HG02623 (cell line): ENCODE data around the gene SAMD4A.
"Not testable (repeated sequence)": the region's sequence is repeated elsewhere in the genome, so short reads cannot be mapped to it uniquely, and the experiment has no call there.

ENCODE experiments used
- ATAC-seq: cut with Tn5 transposase; IDR thresholded peaks from one replicate; pipeline ENCODE4 v1.9.1; 2021; ENCODE audit warnings: moderate library complexity; ENCODE audit not compliant: unreplicated experiment

SAMD4A gene

DNA sequence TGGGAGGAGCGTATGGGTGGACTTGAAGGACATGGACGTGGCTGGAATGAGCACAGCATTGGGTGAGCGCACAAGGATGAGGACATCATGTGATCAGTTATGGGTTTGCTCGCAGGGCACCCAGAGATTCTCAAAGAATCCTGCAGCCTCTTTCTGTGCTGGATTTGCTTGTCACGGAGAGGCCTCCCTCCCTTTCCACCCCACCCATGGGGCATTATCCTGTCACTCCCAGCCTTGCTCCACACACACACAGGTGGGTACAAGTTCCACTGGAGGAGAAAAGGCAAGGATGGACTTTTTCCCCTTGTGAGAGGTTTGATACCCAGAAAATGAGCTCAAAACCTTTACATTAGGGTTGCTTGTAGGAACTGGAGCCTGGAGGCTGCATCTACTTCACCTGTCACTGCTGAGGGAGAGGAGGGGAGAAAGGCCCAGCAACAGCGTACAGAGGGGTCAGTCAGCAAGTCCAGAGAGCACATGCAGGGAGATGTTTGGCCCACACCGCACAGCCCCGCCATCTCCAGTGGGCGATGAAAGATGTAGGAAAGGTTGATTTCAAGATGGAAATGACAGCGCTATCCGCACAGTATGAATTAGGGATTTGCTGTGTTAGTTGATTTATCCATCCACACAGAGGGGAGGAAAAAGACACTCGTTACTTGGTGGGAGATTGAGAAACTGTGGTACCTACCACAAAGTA lies 223.0 kb downstream of the SAMD4A start:
- no peak for ATAC-seq

- no peak for ATAC-seq
Observed at GRCh38 chr14:54791001-54791400, 224.1 kb downstream of the SAMD4A start.

DNA sequence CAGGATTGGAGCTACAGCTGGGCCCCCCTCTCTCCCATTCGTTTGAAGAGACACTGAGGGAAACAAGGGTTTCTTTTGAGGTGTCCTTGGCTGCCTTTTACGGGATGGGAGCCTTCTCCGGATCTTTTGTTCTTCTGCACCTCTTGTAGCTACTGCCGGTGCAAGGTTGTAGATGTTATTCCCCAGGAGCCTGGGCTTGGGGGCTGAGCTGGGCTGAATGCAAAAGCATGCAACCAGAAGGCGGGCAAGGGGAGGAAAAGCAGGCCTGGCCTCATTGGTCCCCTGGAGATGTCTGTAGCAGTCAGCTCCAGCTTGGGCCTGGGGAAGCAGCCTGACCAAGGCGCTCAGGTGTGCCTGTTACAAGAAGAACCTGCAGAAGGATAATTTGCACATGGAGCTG lies 225.4 kb downstream of the SAMD4A start:
- ATAC-seq: no peak

- no peak for ATAC-seq
Observed at GRCh38 chr14:54794159-54794558, 227.2 kb downstream of the SAMD4A start.

- ATAC-seq: no peak
Observed at GRCh38 chr14:54794796-54795195, 227.9 kb downstream of the SAMD4A start.

DNA sequence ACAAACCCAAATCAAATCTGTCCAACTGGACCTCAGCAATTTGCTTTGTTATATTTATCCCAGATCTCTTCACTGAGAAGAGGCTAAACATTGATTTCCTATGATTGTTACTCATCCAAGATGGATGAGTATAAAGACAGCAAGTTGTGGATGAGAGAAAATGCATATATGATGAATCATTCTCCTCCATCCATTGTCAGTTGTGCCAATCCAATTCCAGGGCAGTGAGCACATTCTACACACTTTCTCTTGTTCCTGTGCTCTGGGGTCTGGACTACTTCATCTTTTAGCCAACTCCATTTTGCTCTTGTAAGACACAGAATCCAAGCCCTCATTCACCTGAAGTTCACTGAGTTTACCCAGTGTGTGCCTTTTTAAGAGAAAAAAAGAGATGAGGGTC lies 230.0 kb downstream of the SAMD4A start:
- ATAC-seq: no peak

DNA sequence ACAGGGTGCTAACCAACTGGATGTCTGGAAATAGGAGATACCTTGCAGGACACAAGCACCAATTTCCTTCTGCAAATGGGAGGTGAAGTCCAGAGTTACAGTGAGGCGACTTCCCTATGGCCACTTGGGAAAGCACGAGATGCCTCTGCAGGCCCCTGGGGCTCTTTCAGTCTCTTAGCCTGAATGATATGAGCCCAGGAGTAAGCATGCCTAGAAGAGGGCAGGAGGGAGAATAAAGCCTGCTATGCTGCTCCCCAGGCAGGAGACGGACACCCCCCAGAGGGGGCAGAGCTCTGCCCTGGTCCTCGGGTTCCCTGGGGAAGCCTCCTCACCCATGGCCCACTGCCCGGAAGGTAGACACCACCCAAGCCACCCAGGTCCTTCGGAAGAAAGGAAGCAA lies 230.6 kb downstream of the SAMD4A start:
- ATAC-seq: no peak

DNA sequence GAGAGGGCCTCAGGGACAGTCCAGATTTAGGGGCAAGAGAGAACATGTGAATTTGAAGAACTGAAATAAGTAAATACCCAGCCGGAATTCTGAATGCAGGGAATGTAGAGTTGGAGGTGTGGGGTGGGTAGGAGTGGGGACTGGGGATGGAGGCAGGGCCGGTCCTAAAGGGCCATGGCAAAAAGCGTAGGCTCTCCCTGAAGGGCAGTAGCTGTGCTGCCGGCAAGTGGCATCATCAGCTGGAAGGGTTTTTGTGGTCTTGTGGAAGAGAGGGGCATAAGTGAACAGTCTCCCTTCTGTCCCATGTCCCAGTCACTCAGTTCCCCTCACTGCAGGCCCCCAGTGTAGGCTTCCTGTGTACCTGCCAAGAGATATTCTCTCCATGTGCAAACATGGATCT lies 231.1 kb downstream of the SAMD4A start:
- ATAC-seq: no peak

DNA sequence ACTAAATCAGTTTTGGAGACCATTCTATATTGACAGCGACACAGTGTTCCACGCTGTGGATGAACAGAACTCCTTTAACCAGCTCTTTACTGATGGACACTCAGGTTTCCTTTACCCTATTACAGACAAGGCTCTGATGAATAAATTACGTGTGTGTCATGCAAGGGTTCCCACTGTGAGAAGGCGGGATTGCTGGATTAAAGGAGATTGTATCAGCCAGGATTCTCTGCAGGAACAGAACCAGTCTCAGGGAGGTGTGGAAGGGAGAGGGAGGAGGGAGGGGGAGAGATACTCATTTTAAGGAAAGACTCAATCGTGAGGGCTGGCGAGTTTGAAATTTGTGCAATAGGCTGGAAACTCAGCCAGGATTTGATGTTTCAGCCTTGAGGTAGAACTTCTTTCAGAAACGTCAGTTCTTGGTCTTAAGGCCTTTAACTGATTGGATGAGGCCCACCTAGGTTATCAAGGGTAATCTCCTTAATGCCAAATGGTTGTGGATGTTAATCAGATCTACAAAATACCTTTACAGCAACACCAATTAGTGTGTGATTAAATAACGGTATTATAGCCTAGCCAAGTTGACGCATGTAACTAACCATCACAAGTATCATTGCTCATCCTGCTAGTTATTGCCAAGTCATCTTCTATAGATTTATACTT lies 231.7 kb downstream of the SAMD4A start:
- ATAC-seq: no peak

- ATAC-seq: not testable (repeated sequence)
Observed at GRCh38 chr14:54801482-54801881, 234.6 kb downstream of the SAMD4A start.

DNA sequence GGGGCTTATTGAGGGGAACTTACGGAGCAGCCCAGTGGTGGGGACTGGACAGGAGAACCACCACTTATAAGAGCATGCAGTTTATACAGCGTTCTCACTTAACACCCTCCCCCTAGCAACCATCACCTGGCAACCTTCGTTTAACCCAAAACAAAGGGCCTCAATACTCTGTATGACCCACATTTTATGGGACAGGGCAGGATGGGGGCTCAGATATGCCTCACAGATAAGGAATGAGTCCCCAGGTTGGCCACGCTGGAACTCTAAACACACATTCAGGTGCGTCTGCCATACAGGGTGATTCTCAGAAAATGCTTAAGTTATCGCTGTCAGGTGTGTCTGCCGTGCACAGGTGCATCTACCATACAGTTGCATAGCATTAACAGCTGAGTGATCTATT lies 236.5 kb downstream of the SAMD4A start:
- ATAC-seq: no peak

DNA sequence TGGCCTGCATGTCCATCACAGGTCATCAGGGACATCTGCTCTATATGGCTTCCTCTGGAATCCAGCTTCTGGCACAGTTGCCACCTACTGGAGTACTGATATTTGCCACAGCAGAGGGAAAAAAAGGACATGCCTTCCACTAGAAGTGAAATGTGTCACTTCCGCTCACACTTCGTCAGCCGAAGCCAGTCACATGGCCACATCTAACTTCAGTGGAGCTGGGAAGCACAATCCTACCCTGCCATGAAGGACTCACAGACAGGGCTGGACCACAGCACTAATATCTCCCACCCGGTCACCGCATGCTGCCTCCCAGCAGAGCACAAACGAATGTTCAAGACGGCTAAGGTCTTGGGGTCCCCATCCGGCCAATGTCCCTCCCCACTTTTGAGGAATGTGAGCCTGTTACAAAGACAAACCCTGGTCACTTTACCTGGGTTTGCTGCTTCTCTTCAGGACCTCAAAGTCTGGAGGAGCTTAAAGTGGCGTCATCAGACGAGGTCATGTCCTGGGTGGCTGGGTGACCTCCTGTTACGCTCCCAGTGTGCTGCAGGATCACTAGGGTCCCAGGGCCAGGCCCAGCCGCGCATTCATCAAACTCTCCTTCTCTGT lies 237.1 kb downstream of the SAMD4A start:
- ATAC-seq: no peak

GRCh38 chr14:54804538-54805041 lies 237.7 kb downstream of the SAMD4A start:
- ATAC-seq: no peak

DNA sequence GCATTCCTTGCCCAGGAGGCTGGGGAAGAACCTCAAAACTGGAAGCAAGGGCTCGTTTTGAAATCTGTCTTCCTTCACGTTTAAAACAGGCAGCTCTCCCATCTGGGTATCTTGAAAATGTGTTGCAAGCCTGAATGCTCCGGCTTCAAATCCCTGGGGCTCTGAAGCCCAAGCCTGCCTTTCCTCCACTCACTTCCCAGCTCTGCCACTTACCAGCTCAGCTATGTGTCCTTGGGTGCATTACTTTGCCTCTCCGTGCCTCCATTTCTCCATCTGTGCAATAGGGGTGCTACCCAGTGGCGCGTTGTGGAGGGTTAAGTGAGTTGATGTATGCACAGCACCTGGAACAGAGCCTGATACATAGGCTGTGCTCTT lies 238.1 kb downstream of the SAMD4A start:
- no peak for ATAC-seq

DNA sequence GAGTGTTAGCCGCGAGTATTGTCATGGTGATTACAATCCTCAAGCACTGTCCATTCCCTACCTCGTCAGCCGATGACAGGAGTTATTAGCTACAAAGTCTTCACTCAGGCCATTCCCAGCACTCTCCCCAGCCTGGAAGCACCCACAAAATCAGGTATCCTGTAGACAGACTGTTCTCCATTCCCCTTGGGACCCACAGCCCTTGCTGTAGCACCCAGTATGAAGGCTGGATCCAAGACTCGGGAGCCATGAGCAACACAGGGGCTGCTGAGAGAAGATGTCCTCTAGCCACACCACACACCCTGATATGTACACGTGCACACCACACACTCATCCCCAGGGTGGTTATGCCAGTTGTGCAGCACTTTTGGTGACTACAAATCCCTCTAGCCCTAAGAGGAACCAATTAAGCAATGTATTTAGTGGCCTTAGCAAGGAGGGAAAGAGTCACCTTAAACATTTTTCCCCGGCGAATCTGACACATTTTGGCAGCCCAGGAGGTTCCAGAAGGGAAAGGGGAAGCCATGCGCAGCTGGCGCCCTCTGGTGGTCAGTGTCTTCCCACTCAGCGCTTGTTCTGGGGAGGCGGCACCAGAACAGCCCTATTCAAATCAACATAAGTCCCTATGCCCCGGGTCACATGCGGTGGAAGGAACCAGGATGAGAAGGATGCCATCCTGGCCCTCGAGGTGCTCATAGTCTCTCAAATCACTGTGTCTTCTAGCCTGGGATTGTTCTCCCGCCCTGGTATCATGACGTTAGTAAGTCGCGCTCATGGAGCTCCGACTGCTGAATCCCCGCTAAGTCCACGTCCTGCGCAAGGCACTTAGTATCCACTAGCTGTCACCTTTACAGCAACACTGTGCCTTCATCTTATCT lies 238.8 kb downstream of the SAMD4A start:
- ATAC-seq: no peak

DNA sequence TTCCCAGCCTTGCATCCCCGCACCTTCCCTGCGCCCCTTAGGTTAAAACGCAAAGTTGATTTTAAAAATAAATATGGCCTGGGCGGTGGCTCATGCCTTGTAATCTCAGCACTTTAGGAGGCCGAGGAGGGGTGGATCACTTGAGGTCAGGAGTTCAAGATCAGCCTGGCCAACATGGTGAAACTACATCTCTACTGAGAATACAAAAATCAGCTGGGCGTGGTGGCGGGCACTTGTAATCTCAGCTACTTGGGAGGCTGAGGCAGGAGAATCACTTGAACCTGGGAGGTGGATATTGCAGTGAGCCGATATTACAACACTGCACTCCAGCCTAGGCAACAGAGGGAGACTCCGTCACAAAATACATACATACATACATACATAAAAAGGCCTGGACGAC lies 239.7 kb downstream of the SAMD4A start:
- ATAC-seq: no peak

GRCh38 chr14:54807428-54807827 lies 240.5 kb downstream of the SAMD4A start:
- ATAC-seq: no peak

DNA sequence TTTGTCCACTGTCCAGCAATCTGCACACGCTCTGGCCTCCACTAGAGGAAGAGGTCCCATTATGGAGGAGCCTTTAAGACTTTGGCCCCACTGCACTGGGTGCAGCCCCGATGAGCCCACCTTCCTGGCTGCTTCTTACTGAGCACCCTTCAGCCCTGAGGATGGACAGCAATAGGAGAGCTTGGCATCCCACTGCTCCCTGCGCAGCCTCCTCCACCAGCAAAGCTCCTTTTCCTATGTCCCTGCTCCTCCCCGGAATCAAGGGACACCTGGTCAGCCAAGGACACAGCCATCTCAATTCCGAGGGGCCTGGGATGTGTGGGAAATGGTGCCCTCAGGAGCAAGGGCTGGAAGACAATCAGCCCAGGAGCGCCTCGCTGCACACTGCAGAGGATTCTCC lies 241.0 kb downstream of the SAMD4A start:
- no peak for ATAC-seq

DNA sequence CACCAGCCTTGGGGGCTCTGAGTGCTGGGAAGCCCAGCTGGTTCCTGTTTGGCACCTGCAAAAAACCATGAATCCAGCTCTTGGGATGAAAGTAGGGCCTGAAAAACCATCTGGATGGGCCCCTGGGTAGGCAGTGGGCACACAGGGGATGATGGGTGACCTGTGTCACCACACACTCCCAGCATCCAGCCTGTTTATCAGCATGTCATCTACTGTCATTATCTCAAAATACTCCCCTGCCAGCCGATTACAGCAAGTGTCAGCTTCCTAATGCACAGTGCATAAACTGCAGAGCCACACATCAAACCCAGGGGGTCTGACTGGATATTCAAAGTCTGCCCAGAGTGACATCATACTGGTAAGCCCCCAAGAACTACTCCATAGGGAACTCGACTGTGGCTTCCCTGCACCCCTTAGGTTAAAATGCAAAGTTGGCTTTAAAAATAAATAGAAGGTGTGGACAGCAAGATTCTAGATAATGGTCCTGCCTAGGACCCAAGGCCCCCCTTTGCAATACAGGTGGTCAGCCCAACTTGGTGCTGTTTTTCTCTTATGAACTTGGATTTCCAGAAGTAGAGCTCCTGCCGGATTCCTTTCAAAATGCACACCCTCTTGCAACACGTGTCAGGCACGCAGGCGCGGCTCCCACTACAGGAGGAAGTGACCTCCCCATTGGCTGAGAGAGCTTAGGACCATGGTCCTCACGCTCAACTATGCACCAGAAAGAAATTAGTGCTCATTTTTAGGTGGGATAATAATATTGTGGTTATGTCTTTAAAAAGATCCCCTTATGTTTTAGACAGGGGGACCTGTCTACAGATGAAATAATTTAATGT lies 241.6 kb downstream of the SAMD4A start:
- ATAC-seq: no peak

DNA sequence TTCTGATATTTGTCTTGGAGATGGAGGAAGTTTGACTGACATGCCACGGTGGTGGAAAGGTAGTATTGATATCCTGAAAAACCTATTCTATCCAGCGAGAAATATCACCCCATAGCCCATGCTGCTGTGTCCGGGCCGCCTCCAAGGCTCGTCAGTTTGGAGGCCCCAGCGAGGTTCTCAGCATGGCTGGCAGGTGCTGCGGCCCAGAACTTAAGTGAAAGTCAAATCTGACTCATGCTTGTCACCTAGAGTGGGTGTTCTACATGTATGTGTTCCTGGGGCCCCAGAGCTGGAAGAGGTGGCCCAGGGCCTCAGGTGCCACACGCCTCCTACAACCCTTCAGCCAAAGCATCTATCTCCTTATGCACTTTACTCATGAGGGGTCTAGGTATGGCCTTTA lies 242.8 kb downstream of the SAMD4A start:
- ATAC-seq: no peak
